ENCODE data around the gene S100Z. TPM values are rescaled to one million over a fixed set of nuclear protein-coding genes. Genes with fewer than 3 reads are reported as not detected.
"Not testable (repeated sequence)": the region's sequence is repeated elsewhere in the genome, so short reads cannot be mapped to it uniquely, and the experiment has no call there.

The S100Z gene
- total RNA-seq, 2 donors from 2014 or later, result not detected

DNA sequence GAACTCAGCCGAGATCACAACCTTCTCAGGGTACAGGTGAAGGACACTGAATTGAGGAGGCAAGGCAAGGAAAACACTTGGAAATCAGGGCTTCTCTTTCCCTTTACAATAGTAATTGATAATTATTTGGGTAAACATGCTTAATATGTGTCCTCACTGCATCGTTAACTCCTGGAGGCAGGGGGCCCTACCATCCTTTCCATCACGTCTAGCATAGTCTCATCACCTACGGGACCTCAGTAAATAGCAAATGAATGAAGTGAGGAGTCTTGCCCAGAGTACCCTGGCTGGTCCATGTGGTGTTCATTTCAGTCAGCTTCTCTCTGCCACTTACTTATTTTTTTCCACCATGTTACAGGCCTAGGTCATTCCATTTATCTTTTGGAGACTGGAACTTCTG is 28.7 kb upstream of the S100Z start:
- intact Hi-C loops (cut with DNase I), result no loop called here
- DNase-seq, result no peak
- ATAC-seq, result no peak

DNA sequence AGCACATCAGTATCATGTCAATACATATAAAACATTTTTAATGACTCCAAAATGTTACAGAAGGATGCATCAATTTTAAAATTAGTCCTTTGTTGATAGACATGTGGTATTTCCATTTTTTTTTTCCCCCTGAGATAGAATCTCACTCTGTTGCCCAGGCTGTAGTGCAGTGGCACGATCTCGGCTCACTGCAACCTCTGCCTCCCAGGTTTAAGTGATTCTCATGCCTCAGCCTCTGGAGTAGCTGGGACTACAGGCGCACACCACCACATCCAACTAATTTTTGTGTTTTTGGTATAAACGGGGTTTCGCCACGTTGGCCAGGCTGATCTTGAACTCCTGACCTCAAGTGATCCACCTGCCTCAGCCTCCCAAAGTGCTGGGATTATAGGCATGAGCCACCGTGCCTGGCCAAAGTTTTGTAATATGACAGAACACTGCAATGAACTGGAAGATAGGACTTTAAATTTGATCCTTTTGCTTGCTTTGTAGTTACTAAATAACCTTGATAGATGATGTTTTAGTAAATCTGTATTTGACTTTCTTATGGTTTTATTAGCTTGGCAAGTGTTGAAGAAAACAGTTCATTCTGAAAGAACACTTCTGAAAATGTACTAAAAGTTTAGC is 27.6 kb upstream of the S100Z start:
- DNase-seq; intact Hi-C loops (cut with DNase I); ATAC-seq: not testable (repeated sequence)

DNA sequence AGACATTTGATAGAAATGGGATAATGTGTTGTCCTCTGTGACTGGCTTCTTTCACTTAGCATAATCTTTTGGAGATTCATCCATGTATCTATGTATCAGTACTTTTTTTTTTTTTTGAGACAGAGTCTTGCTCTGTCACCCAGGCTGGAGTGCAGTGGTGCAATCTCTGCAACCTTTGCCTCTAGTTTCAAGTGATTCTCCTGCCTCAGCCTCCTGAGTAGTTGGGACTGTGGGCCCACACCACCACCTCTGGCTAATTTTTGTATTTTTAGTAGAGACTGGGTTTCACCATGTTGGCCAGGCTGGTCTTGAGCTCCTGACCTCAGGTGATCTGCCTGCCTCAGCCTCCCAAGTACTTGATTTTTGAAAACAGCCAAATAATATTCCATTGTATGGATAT is 23.4 kb upstream of the S100Z start:
- ATAC-seq; DNase-seq; intact Hi-C loops (cut with DNase I): not testable (repeated sequence)

DNA sequence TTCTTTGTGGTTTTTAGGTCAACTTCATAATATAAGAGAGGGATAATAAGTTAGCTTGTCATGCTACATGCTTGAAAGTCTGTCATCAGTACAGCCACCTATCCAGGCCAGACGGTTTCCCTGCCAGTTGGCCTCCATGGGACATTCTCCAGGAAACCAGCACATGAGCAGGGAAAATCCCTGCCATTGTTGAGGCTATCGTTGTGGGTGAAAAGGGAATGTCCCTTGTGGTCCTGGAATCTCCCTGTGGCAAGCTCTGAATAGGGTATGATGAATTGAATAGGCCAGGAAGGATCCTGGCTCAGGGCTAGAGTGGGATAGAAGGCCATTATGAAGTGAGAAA is 18.7 kb upstream of the S100Z start:
- ATAC-seq, result peak in 1 of 2 donors; percentile 38
- intact Hi-C loops (cut with DNase I), result no loop called here

DNA sequence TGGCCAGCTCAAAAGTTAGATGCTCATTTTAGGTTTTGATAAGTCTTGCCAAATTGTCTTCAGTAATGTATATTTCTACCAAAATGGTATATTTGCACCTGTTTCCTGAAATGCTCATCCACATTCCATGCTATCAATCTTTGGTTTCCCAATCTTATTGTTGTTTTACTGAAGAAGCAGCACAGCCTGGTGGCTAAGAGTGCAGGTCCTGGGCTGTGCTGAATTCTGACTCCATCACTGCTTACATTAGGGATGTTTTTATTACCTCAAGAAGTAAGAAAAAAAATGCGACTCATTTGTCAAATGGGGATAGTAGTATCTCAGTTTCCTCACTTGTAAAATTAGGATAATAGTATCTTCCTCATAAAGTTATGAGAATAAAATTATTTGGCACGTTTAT is 13.6 kb upstream of the S100Z start:
- ATAC-seq, result no peak
- intact Hi-C loops (cut with DNase I), result no loop called here
- no peak for DNase-seq

More for the DNA sequence above, 18.7 kb upstream of the S100Z start:
- no peak for DNase-seq

DNA sequence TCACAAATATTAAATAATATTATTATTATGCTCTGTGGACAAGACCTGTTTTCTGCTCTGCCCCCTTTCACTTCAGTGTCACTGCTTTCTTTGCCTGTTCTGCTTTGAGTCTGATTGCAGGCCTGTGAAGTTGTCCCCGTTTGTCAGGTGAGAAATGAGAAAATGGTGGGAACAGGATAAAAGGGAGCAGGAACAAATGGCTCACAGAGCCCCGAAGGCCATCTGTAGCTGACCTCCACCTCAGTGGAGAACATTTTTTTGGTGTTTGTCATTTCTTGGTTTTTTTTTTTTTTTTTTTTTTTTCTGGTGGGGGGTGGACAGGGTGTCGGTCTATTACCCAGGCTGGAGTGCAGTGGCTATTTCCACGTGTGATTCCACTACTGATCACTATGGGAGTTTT is 13.2 kb upstream of the S100Z start:
- ATAC-seq, result no peak
- intact Hi-C loops (cut with DNase I), result no loop called here

DNA sequence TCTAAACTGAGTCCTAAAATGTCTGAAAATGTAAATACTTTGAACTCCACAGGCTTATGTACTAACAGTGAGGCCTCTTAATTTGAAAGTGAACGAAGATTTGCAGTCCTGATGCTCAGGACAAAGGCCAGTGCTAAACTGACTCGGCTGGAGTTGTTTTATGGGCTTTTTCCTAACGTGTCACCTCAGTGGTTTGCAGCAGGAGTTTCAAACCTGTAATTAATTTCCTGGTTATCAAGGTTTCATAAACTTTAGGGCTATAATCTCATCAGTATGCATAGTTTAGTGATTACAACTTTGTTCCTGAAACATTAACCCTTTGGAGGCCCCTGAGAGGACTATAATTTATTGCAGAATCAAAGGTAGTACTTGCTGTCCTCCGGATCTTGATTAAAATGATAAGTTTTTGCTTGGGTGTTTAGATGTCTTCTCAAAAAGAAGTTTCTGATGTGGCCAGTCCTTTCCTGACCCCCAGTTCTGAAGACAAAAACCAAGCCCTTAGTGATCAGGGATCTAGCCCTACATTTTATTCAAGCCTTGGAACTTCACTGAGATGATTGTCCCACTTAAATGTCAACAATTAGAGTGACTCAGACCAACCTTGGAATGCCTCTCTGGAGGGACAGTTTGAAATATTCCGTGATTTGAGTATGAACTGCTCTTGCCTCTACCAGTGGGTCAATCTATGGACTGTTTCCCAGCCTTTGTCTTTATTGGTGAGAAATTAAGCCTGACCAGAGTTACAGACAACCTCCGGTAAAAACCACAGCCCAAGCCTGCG is 11.1 kb upstream of the S100Z start:
- ATAC-seq, result no peak
- intact Hi-C loops (cut with DNase I), result no loop called here
- no peak for DNase-seq

More for the DNA sequence above, 13.2 kb upstream of the S100Z start:
- no peak for DNase-seq

DNA sequence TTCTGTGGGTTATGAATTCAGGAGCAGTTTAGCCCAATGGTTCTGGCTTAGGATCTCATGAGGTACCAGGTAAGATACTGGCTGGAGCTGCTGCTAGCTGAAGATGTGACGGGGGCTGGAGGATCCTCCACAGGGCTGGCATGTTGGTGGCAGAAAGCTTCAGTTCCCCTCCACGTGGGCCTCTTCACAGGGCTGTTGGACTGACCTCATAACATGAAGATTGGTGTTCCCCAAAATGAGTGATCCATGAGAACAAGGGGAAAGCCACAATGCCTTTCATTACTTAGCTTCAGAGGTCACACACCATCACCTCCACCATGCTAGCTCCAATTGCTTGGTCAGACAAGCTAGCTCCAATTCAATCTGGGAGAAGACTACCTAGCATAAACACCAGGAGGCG is 8.5 kb upstream of the S100Z start:
- ATAC-seq (no peak), DNase-seq (no peak)
- intact Hi-C loops (cut with DNase I), result no loop called here

DNA sequence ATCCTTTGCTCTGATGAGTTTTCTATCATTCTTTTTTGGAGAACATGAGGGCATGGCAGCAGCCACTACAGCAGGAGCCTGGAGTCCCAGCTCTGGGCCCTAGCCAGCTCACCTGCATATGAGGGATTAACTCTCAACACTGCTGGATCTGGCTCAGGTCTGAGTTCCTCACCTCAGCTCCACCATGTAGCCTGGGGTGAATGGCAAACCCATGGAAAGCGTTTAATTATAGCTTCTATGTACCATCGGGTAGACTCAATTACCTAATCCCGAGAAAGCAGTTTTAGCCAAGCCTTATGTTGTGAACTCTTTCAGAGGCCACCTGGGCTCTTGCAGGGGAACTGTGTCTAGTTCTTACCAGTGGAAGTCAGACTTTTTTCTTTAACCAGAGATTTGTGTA is 3.9 kb upstream of the S100Z start:
- DNase-seq, result no peak
- ATAC-seq, result no peak
- intact Hi-C loops (cut with DNase I), result no loop called here

DNA sequence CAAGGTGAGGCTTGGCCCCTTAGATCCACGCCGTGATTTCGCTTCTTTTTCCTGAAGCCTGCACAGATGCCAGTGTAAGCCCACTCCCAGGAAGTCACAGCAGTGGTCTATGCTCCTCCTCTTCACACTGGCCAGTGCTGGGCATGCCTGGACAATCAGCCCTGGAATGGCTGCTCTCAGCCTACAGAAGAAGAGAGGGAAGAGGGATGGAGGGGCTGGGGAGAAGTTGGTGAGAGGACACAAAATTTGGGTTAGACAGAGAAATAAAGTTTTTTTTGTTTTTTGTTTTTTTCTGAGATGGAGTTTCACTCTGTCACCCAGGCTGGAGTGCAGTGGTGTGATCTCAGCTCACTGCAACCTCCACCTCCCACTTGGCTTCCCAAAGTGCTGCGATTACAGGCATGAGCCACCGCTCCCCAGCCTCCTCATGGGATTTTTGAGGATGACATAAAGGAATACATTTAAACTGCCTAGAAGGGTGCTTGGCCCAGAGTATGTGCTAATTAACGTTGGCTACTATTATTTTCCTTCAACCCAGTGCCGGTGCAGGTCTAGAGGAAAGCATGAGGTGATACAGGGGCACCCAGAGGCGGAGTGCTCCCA is 830 bp downstream of the S100Z start:
- DNase-seq, result no peak
- peak in 1 of 2 donors; percentile 14 for ATAC-seq
- intact Hi-C loops (cut with DNase I), result no loop called here

DNA sequence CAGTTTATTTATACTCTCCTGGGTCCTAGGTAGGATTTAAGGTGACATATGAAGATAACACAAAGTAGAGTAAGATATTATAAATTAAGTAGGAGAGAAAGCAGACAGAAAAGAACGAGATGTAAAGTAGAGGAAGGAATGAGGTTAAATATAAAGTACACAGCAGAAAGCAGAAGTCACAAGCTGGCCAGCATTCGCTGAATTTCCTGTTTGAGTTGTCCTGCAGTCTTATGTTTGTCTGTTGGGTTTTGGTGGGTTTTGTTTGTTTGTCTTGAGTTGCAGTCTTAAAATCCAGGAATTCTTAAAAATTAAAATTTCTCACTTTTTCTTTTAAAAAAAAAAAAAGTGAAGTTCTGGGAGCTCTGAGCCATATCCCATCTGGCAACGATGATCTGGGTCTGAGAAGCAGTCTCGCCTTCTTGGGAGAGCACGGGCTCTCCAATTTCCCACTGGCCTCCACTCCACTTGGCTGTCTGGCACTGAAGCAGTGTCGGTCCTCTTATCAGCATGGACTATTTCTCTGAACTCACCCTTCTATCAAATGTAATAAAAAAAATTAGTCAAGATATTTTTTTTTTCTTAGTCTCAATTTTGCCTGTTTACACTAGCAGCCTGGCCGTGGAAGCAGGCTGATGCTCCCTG is 2.0 kb downstream of the S100Z start:
- intact Hi-C loops (cut with DNase I), result no loop called here
- peak; percentile 37 for DNase-seq
- peak; percentile 77 to 82 for ATAC-seq

DNA sequence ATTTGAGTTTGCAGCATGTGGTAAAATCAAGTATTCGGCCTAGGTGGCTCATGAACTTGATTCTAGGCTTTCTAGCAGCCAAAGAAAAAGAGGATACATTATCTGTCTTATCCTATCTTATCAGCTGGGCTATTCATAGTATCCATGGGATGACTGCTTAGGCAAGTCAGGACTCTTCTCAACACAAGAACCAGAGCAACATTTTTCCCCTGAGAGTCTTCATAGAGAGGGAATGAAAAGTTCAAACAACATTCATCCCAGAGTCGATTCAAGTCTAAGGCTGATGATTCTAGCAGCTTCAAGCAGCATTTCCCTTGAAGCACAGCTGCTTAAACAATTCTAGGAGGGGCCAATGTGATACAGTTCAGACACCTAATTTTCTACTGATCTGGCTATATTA is 3.0 kb downstream of the S100Z start:
- DNase-seq, result no peak
- ATAC-seq, result peak in 1 of 2 donors; percentile 26
- intact Hi-C loops (cut with DNase I), result no loop called here

DNA sequence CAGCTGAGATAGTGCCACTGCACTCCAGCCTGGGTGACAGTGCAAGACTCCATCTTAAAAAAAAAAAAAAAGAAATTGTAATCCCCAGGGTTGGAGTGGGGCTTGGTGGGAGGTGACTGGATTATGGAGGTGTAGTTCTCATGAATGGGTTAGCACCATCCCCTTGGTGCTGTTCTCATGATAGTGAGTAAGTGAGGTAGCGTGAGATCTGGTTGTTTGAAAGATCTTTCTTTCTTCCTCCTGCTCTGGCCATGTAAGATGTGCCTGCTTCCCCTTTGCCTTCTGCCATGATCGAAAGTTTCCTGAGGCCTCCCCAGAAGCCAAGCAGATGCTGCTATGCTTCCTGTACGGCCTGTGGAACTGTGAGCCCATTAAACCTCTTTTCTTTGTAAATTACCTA is 3.9 kb downstream of the S100Z start:
- DNase-seq; ATAC-seq; intact Hi-C loops (cut with DNase I): not testable (repeated sequence)

DNA sequence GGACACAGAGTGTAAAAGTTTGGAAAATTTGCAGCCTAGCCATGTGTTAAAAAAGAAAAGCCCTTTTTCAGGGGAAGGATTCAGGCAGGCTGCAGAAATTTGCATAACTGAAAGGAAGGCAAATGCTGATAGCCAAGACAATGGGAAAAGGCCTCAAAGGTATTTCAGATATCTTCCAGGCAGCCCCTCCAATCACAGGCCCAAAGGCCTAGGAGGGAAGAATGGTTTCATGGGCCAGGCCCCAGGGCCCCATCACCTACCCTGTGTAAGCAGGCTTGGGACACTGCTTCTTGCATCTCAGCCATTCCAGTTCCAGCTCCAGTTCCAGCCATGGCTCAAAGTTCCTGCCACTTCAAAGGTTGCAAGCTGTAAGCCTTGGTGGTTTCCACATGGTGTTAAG is 4.8 kb downstream of the S100Z start:
- intact Hi-C loops (cut with DNase I), result no loop called here
- ATAC-seq (no peak), DNase-seq (no peak)

DNA sequence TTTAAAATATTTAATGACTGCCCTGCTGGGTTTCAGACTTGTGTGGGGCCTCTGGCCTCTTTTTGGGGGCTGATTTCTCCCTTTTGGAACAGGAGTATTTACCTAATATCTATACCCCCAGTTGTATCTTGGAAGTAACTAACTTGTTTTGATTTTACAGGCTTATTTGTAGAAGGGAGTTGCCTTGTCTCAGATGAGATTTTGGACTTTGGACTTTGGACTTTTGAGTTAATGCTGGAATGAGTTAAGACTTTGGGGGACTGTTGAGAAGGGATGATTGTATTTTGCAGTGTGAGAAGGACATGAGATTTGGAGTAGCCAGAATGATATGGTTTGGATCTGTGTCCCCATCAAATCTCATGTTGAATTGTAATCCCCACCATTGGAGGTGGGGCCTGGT is 5.7 kb downstream of the S100Z start:
- DNase-seq; ATAC-seq; intact Hi-C loops (cut with DNase I): not testable (repeated sequence)

DNA sequence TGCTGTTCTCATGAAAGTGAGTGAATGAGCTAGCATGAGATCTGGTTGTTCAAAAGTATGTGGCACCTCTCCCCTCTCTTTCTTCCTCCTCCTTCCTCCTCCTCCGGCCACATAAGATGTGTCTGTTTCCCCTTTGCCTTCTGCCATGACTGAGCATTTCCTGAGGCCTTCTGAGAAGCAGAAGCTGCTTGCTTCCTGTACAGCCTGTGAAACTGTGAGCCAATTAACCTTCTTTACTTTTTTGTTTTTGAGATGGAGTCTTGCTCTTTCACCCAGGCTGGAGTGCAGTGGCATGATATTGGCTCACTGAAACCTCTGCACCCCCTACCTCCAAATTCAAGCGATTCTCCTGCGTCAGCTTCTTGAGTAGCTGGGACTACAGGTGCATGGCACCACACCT is 6.1 kb downstream of the S100Z start:
- intact Hi-C loops (cut with DNase I), result no loop called here
- ATAC-seq, result peak; percentile 47 to 73

DNA sequence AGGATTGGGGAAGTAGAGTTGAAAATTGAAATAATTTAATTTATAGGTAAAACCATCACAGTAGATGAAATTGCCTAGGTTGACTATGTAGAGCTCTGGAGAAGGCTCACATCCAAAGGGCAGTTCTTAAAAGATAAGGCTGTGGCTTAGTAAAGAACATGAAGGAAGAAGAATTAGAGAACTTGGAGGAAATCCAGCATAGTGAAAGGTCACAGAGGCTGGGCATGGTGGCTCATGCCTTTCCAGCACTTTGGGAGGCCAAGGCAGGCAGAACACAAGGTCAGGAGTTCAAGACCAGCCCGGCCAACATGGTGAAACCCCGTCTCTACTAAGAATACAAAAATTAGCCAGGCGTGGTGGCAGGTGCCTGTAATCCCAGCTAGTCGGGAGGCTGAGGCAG is 7.0 kb downstream of the S100Z start:
- DNase-seq; intact Hi-C loops (cut with DNase I); ATAC-seq: not testable (repeated sequence)

More for the DNA sequence above, 6.1 kb downstream of the S100Z start:
- no peak for DNase-seq

DNA sequence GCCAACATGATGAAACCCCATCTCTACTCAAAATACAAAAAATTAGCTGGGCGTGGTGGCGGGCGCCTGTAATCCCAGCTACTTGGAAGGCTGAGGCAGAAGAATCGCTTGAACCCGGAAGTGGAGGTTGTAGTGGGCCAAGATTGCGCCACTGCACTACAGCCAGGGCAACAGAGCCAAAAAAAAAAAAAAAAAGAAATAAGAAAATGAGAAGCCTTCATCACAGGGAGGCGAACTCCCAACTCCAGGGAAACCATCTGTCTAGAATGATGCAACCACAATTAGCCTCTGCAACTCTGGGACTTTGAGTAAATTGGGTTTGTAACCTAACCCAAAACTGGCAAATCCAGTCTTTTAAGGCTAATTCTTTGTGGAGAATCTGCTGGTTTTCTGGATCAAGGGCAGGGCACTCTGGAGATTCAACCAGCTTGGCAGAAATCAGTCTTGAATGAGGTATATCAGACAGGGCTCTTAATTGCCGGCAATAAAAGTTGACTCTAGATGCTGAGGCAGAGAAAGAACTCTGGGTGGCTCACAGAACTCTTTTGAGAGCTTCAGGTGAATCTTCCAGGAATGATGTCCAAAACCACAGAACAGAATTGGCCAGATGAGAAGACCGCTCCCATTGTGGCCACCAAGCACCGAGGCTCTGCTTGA is 9.9 kb downstream of the S100Z start:
- no peak for DNase-seq
- ATAC-seq, result no peak
- intact Hi-C loops (cut with DNase I), result no loop called here

DNA sequence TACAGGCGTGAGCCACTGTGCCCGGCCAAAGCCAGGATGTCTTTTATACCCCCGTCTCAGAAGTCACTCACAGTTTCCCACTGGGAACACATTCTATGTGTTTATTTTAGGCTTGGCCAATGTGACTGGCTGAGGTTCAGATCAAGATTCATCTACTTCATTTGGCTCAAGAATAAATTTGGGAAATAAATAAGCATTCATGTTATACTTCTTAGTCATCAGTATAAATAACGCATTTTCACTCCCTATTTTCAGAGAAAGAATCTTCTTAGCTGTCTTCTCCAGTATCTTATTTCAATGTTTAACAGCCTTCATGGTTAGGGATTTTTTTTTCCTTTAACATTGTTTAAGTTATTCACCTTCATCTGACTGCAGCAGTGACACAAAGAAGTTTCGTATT is 11.8 kb downstream of the S100Z start:
- intact Hi-C loops (cut with DNase I), result no loop called here
- ATAC-seq (no peak), DNase-seq (no peak)

DNA sequence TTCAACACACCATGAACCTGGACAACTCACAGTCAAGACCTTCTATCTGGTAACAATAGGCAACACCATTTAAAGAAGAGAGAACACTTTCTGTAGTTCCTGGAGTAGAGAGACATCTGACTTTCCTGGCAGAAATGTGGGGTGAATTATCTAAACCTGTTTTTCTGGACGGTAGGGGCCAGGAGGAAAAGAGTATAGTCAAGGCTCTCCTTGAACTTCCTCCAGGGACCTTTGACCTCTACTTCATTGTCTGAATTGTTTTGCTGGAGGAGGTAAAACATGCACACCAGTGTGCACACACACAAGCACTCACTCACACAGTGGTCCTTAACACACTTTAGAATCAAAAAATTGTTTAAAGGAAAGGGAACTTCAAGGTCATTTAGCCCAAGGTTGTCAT is 13.2 kb downstream of the S100Z start:
- no peak for ATAC-seq
- intact Hi-C loops (cut with DNase I), result no loop called here

More for the DNA sequence above, 13.2 kb downstream of the S100Z start:
- no peak for DNase-seq
